Measurements from ENCODE around the gene TMEM250.
A peak's percentile ranks its signal among the peaks of the same experiment; 100 is the strongest.
"Not testable (repeated sequence)": the region's sequence is repeated elsewhere in the genome, so short reads cannot be mapped to it uniquely, and the experiment has no call there.

The TMEM250 gene

DNA sequence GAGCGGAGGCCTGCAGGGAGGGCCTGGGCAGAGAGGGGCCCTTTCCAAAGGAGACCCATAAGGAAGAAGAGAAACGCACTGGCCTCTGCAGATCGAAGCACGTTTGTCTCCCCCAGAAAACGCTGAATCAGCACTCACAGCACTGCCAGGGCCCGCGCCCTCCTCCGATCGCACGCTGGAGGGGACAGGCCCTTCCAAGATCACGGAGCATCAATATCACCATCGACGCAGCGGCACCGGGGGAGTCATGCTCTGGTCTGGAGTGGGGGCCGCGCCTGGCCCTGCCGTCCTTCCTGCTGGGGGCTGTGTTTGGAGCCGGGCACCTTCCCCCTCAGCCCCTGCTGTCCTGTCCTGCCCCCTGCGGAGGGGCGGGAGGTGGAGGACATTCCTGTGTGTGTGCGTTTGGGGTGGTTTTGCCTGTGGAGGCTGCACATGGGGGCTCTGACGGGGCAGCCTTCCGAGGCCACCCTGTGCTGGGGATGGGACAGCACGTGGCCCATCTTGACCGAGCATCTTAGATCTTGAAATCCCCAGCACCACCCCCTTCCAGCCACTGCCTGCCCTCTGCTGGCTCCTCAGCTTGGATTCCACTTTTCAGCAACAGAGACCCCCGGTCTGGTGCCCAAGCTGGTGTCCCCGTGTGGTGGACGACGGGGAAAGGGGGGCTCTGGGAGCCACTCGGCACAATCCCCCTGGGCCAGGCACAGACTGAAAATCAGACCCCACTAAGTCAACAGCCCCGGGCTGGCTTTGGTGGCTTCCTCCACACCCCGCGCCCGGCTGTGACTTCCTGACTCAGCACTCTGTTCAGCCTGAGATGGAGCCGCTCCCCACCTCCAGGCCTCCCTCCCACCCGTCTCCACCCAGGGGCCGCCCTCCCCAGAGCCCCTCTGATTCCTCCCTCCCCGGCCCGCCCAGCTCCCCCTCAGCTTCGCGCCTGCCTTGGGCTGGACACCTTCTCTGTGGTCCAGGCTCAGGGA is 8.3 kb downstream of the TMEM250 start:
- no peak for DNase-seq

DNA sequence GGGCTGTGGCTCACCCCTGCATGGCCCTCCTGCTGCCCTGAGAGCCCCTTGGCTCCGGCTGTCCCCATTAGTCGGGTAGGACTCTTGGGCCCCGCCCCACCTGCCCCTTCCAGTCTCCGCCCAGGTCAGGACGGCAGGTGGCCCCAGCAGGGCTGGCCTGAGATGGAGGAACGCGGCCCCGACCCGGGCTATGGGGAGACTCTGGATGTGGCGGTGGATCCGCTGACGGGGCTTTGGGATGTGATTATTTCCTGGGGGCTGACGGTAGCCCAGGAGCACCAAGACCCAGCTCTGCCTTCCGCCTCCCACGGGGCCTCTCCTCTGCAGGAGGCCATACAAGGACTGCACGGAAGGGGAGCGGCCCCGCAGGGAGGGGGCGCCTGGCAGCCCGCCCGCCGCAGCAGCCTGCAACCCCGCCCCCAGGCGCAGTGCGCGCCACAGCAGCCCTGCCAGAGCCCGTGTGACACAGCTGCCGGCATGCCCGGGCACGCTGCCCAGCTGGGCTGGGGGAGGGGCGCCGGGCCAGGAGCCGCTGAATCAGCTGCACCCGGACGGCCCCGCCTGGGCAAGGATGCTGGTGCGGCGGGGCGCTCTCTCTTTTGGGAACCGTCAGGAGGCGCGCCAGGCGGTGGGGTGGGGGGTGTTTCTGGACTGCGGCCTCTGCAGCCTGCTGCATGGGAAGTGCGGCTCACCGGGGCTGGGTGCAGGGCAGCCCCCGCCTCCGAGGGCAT is 9.2 kb downstream of the TMEM250 start:
- peak; percentile 45 to 73 for DNase-seq

DNA sequence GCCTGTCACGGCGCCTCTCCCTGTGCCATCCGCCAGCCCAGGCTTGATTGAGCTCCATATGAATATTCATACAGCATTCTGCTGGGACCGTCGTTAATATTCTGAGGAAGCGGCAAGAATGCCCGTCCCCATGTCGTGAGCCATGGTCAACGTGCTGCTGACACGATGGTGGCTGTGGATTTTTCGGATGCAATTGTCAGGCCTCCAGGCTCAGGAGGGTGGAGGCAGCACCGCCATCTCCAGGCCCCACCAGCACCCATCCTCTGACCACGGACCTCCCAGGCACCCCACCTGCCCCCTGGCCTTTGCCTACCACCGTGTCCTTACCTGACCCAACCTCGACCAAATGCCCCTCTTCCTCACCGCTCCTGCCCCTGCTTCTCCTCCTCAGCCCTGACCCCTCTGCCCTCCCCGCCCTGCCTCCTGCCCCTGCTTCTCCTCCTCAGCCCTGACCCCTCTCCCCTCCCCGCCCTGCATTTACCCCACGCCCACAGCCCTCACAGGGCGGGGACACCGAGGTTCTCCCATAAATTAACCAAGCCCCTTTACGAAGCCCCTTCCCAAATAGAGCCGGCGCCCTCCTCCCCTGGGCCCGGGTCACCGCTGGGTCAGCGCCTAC is 9.9 kb downstream of the TMEM250 start:
- DNase-seq: no peak

DNA sequence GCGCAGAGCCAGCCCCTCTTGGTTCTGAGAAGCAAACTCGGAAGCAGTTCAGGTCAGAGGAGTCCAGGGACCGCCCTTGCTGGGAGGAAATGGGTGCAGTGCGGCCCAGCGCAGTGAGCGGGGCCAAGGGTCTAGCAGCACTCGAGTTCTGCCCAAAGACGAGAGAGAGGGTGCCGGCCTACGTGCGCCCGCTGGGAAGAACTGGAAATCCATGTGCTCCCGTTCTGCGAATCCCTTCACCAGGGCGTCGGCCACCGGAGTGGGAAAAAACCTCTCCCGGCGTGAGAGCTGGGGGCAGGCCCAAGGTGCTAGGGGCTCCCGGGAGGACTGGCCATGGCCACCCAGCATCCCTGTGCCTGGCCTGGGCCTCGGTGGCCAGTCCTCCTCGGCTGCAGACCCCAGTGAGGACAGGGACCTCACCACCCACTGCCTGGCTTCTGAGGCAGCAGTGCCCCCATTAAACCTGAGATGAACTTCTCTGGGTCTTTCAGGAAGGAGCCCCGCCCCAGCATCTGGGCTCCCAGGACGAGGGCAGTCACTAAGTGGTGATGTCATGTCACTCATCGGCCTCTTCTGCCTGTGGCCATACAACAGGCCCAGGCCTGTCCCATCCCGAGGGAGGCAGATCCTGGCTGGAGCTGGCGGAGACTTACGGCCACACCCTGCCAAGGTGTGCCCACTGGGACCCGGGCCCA is 10.6 kb downstream of the TMEM250 start:
- peak in 1 of 2 experiments; percentile 15 for DNase-seq

DNA sequence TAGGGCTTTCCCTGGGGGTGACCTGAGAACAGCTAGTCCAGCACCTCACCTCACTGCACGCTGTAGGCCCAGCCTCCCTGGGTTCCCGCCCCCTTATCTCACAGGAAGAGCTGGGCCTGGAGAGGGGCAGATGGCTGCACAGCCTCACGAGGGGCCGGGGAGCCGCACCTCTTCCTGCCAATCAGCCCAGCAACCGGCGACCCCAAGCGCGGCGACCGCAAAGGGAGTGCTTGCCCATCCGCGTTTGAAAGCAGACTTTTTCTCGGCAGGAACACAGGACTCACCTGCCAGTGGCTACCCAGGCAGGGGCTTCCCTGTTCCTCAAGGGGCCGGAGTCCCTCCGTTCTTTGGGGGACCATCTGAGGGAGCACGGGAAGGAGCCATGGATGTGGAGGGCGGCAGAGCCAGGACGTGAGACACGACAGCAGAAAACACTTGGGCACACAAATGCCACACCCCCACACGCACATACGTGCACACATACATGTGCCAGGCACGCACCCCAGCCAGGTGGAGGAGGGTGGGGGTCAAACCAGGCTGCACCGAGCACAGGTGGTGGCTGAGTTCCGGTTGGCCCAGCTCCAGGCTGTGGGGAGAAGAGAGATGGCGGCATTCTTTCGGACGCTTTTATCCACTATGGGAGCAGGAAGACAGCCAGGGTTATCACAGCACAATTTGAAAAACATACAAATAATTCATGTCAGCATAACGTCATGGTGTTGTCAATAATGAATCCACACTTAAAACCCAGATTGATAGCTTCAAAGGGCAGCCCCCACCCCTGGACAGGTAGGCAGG is 11.3 kb downstream of the TMEM250 start:
- DNase-seq: no peak

DNA sequence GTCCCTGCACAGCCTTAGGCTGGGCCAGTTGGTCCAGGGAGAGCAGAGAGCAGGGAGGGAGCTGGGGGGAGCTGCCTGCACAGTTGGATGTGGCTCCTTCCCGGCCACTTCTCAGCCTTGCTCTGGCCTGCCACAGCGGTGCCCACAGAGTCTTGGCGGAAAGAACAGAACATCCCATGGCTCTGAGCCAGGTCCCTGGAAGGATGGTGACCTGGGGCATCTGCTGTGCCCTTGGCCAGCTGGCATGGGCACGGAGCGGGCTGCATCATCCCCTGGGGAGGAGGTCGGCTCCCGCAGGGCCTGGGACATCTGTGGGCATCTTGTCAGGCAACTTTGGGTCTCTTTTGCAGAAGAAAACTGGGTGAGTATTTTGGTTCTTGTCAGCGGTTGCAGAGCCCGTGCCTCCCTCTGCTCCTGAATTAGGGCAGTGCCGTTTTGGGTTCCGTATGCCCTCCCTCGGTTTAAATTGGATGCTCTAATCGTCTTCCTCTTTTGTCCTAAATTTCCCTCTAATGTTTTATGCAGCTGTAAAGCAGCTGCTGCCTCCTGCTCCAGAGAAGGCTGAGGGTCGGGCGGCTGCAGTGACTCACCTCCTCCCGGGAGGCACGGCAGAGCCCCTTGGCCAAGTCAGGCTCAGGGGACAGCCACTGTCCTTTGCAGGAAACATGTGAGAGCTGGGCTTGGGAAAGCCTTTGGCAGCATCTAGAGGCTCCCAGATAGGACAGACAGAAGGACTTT is 13.1 kb downstream of the TMEM250 start:
- DNase-seq: no peak

GRCh38 chr9:136104916-136105315 is 13.8 kb downstream of the TMEM250 start:
- DNase-seq: no peak

- no peak for DNase-seq
Measured at GRCh38 chr9:136104488-136104800, 14.2 kb downstream of the TMEM250 start.

DNA sequence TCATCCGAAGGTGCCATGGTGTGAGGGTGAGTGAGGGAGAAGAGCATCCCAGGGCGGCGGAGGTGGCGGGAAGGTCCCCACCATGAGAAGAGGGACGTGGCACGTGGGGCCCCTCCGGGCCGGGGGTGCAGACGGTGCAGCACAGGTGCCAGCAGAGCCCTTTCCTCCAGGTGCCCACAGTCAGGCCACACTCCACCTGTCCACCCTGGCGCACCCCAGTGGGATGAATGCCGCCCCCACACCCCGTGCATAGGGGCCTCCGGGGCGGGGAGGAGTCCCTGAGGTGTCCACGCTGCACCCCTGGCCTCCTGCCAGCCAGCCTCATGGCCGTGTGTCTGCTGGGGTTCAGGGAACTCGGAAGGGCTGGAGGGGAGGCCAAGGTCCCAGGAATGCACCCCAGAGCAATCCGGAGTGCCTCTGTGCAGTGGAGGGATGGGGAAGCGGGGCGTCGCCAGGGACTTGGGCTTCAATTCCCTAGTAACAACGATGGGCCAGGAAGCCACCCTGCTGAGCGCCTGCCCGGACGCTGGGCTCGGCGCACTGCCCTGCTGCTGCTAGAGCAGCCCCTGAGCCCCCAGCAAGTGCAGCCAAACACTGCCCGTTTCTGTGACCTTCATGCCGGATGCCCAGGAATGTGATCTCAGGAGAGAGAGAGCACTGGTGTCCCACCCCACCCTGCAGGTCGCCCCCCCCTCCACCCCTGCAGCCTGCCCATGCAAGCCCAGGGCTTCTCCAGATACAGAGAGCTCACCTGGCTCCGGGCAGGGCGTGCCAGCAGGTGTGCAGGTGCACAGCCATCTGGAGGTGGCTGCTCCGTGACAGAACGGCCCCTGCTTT is 14.8 kb downstream of the TMEM250 start:
- no peak for DNase-seq

GRCh38 chr9:136101615-136102074 is 17.0 kb downstream of the TMEM250 start:
- DNase-seq: not testable (repeated sequence)

- DNase-seq: no peak
Measured at GRCh38 chr9:136100700-136101614, 17.7 kb downstream of the TMEM250 start.

DNA sequence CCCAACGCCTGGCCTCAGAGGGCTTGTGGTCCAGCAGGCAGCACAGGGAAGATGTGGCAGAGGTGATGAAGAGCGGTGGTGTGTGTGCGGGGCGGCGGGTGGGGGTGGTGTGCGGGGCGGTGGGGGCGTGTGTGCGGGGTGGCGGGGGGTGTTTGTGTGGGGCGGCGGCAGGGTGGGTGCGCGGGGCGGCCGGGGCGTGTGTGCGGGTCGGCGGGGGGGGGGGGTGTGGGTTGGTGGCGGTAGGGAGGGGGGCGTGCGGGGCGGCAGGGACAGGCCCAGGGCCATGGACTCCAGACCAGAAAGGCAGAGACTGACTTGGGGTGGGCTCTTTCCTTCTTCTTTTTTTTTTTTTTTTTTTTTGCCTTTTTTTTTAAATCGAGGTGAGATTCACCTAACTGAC is 19.1 kb downstream of the TMEM250 start:
- DNase-seq: no peak

DNA sequence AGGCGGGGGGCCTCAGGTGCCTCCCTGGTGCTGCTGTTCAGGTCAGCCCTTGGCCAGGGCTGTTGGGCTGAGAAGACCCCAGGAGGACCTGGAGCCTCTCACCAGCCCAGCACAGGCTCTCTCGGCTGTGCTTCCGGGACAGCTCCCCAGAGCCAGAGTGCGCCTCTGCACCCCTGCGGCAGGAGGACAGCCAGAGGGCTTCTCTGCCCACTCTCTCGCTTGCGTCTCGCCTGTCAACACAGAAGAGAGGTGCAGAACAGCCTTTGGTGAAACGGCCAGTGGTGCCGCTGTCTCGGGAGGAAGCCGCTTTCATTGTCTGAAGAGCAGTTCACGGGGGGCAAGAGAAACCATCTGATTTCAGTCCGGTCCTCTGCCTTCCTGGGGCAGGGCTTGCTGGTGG is 19.8 kb downstream of the TMEM250 start:
- no peak for DNase-seq

DNA sequence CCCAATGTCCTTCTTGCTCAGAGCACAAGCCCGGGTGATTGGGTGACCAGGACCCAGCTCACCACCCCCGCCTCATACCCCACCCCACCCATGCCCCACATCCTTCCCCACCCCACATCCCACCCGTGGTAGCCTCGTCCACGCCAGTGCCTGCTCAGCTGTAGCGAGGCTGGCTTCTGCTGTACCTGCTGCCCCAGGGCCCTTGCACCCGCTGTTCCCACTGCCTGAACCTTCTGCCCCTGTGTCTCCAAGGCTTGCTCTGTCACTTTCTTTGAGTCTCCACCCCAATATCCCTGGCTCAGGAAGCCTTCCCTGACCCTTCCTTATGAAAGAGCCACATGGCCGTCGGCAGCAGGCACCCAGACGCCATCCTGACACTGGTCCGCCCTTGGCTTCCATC is 20.5 kb downstream of the TMEM250 start:
- DNase-seq: no peak

DNA sequence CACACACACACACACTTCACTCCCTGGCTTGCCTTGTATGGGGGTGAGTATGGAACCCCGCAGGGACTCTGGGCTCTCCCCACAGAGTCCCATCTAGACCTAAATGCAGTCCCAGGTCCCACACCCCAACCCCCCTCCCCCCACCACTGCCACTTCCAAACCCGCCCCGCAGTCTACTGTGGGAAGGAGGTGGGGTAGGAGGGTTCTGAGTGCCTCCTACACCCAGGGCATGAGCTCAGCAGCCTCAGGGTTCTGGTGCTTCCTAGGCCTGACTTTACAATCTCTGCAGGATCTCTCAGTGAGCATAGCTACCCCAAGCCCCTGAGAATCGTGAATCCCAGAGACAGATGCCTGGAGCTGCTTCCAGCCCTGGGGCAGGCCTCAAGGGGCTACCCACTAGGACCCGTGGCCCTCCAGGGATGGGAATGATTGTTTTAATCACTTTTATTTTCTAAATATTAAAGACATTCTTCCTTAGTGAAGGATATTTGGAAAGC is 22.1 kb downstream of the TMEM250 start:
- no peak for DNase-seq

DNA sequence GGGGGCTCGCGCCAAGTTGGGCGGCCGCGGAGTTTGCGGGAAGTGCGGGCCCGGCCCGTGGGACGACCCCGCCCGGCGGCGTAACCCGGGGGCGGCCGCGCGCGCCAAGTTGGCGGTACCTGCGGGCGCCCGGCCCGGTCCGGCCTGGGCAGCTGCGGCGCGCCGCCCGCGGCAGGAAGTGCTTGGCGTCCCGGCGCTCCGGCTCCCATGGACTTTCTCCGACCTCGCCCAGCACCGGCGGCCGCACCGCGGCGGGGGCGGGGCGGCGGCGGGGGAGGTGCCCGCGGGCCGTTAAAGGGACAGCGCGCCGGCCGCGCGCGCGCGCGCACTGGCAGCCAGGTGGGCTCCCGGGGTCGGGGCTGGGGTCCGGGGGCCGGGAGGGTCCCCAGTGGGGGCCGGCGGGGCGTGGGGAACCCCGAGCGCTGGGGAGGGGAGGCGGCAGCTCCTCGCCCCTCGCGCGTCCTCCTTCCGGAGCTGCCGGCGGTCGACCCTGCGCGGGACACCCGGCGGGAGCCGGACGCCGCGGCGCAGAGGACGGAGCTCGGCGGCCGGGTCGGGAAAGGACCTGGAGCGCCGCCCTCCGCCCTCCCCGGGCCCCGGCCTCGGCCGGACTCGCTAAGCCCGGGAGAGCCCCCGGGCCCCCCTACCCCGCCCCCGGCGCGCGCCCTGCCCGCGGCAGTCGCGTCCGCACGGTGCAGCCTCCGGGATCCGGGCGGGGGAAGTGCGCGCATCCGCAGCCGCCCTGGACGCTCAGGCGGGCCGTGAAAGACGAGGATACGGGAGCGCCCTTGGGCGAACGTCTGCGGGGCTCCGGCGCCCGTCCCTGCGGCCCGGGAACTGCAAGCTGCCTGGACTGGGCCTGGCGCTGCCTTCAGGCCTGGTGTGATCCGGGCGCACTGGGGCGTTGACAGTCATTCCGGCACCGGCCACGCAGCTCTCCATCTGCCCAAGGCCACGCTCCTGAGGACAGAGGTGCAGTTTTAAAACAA is 23.3 kb downstream of the TMEM250 start, which contains the start of gene NACC2:
Gene NACC2 (minus strand): TSS at position 220 of the 989 bp plus-strand sequence. CDS start 44,768 bp downstream, outside the sequence.
- DNase-seq: peak in 1 of 2 experiments; percentile 48

Data from SW 1271 (cell line).